OCI-M2 (cell line): Measurements from ENCODE around the gene NXPE3.
"Not testable (repeated sequence)": the region's sequence is repeated elsewhere in the genome, so short reads cannot be mapped to it uniquely, and the experiment has no call there.

Experiments
- DNase-seq: peaks from one replicate; lab custom pipeline; 2025; ENCODE audit not compliant: unreplicated experiment; lab: John Stamatoyannopoulos, UW

NXPE3 gene

GRCh38 chr3:101779047-101779821 is at the start of gene NXPE3:
NXPE3 (plus strand) TSS chr3:101779211; CDS start chr3:101785597, 6,386 bp downstream.
- DNase-seq, result peak; percentile 18

DNA sequence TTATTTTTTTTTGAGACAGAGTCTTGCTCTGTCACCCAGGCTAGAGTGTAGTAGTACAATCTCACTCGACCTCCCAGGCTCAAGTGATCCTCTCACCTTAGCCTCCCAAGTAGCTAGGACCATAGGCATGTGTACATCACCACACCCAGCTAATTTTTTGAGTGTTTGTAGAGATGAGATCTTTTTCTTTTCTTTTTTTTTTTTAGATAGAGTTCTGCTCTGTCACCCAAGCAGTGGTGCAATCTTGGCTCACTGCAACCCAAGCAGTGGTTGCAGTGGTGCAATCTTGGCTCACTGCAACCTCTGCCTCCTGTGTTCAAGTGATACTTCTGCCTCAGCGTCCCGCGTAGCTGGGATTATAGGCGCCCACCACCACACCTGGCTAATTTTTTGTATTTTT is 49.4 kb upstream of the NXPE3 start:
- DNase-seq, result no peak

DNA sequence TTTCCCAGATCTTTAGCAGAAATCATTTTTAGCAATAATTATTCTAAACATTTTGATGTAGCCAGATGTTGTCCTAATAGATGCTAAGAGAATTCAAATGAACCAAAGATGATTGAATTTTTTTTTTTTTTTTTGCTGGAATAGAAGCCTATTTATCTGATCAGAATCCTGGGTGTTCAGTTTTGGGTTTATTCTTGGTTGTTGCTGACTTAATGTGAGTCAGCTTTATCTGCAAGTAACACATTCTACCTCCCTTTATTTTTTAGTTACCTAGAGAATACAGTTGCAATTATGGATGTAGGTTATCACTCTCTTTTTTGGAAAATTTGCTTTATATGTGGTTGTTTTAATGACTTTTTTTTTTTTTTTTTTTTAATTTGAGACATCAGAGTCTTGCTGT is 48.2 kb upstream of the NXPE3 start:
- DNase-seq, result no peak

GRCh38 chr3:101732240-101732641 is 46.8 kb upstream of the NXPE3 start:
- no peak for DNase-seq

DNA sequence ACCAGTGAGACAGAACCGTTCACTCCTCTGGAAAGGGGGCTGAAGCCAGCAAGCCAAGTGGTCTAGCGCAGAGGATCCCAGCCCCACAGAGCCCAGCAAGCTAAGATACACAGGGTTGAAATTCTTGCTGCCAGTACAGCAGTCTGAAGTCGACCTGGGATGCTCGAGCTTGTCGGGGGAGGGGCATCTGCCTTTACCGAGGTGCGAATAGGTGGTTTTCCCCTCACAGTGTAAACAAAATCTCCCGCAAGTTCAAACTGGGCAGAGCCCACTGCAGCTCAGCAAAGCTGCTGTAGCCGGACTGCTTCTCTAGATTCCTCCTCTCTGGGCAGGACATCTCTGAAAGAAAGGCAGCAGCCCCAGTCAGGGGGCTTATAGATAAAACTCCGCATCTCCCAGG is 43.2 kb upstream of the NXPE3 start:
- no peak for DNase-seq

DNA sequence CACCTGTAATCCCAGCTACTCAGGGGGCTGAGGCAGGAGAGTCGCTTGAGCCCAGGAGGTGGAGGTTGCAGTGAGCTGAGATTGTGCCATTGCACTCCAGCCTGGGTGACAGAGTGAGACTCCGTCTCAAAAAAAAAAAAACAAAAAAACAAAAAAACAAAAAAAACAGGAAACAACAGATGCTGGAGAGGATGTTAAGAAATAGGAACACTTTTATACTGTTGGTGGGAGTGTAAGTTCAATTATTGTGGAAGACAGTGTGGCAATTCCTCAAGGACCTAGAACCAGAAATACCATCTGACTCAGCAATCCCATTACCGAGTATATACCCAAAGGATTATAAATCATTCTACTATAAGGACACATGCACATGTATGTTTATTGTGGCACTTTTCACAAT is 37.1 kb upstream of the NXPE3 start:
- not testable (repeated sequence) for DNase-seq

- no peak for DNase-seq
Observed at GRCh38 chr3:101744811-101745210, 34.2 kb upstream of the NXPE3 start.

DNA sequence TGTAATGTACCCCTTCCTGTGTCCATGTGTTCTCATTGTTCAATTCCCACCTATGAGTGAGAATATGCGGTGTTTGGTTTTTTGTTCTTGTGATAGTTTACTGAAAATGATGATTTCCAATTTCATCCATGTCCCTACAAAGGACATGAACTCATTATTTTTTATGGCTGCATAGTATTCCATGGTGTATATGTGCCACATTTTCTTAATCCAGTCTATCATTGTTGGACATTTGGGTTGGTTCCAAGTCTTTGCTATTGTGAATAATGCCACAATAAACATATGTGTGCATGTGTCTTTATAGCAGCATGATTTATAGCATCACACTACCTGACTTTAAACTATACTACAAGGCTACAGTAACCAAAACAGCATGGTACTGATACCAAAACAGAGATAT is 33.1 kb upstream of the NXPE3 start:
- not testable (repeated sequence) for DNase-seq

GRCh38 chr3:101753386-101754113 is 25.5 kb upstream of the NXPE3 start:
- not testable (repeated sequence) for DNase-seq

GRCh38 chr3:101758224-101758623 is 20.8 kb upstream of the NXPE3 start:
- DNase-seq, result no peak

DNA sequence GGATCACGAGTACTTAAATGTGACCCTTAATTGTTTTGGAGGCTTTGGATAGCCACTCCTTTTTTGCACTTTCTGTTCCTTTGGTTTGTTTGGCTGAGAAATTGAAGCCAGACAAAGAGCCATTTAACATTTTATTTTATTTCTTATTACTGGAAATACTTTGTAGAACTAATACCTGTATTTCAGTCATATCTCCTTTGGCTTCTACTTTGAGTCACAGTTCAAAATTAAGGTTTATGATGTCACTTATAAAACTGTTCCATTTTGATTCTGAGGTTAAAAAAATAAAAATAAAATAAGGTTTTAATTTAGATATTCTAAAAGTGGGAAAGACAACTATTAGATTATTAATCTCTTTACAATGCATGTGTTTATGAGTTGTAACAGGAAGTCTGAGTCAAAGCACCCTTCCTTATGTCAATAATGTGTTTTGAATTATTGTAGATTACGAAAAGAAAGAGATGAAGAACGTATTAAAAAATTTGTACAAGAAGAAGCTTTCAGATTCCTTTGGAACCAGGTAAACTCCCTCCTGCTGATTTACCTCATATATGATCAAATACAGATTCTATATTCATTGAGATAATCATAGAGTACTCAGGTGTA is 16.9 kb upstream of the NXPE3 start:
- DNase-seq, result no peak

GRCh38 chr3:101777745-101778281 is 1.2 kb upstream of the NXPE3 start:
- not testable (repeated sequence) for DNase-seq

DNA sequence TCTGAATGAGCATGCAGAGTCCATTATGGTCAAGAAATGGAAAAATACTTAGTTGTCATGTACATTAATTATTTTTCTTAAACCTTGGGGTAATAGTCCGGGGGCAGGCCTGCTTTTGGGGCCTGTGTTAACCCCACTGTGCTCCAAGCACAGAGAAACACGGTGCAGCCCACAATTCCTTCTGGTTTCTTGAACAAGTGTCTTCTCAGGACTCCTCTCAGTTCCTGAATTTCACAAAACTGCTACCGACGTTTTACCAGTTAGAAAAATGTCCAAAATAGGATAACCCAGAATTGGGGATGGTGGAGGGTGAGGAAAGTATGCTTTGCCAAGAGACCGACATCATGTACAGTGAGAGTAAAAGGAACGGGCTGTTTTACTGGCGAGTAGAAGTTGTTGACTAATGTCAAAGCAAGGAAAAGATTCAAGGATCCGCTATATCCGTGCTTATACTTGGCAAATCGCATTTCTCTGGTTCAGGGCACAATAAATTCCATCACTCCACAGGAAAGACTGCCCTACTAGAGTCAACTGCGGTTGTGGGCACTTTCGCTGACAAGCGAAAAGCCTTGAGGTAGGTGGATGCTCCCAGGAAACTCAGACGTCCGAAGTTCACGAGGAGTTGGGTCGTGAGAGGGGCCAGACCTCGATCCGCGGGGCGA is 495 bp upstream of the NXPE3 start:
- no peak for DNase-seq

DNA sequence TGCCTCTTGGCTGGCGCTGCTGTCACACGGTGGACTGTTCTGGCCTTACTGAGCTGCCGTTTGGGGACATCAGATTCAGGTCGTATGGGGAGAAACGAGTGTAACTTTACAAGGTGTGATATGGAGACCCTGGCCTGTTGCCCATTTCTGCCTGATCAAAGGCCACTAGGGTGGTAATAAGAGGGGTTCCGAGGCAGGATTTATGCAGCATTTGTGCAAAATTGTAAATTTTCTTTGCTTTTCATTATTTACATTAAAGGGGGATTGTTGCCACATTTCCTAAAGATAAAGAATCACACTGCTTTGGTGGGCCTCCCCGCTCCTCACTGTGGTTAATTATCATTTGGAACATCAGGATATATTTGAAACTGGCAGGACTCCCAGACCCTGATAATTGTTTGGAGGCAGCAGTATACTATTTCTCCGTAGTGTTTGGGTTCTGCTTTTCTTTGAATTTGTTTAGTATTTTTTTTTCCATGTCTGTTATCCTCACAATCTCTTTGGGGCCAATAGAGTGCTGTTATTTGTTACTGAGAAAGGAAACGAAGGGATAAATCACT is 891 bp downstream of the NXPE3 start:
- DNase-seq, result no peak

GRCh38 chr3:101780661-101781060 is 1.6 kb downstream of the NXPE3 start:
- DNase-seq, result no peak

DNA sequence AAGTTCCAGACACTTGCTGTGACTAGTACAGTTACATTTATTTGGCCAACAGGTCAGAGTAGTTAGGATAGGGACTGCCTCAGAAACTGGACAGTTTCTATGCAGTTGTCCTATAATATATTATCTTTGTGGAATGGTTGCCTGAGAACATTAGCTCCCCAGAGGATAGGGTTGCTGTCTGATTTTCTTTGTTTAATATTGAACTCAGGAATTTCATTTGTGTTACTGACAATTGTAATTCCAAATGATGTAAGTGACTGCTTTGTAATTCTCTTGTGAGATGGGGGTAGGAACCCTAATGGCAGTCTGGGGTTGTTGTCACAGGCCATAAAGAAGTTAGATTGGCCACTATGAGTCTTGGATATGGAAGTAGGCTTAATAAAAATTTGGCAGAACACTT is 2.2 kb downstream of the NXPE3 start:
- no peak for DNase-seq

GRCh38 chr3:101784855-101785613 is 6.0 kb downstream of the NXPE3 start:
- DNase-seq, result no peak

DNA sequence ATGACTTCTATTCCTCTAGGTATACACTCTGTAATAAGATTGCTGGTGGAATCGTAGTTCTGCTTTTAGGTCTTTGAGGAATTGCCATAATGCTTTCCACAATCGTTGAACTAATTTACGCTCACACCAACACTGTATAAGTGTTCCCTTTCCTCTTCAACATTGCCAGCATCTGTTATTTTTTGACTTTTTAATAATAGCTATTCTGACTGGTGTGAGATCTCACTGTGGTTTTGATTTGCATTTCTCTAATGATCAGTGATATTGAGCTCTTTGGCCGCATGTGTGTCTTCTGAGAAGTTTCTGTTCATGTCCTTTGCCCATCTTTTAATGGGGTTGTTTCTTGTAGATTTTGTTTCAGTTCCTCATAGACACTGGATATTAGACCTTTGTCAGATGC is 12.8 kb downstream of the NXPE3 start:
- no peak for DNase-seq

GRCh38 chr3:101796077-101796680 is 17.2 kb downstream of the NXPE3 start:
- DNase-seq, result no peak

DNA sequence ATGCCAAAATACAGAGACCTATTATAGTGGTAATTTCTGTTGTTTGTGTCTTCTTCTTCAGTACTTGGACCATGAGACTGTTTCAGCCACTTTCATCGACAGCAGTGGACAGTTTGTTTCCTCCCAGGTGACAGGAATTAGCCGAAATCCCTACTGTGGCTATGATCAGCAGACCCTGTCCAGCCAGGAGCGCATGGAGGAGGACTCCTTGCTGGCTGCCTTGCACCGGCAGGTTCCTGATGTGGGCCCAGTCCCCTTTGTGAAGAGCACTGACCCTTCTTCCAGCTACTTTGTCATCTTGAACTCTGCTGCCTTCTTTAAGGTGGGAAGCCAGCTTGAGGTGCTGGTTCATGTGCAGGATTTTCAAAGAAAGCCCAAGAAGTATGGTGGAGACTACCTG is 22.2 kb downstream of the NXPE3 start:
- DNase-seq, result no peak
